B cell (primary cell): ENCODE data around the gene LIPC. TPM values are rescaled to one million over a fixed set of nuclear protein-coding genes. Genes with fewer than 3 reads are reported as not detected.

Experiments used
- ATAC-seq: fragments of 200-7000 bp; cut with Tn5 transposase; one replicate; pipeline ENCODE4 v1.10.0; 2021; ENCODE audit warnings: low read depth, mild to moderate bottlenecking, moderate number of reproducible peaks, moderate library complexity
- CTCF ChIA-PET: fragments of 350-600 bp; sonication (Branson Sonifier 250); formaldehyde crosslinking; loops from one replicate; lab custom pipeline; 2021; ENCODE audit warnings: antibody characterized with exemption, inconsistent platforms; lab: Charles Lee
- POLR2A ChIA-PET: fragments of 350-600 bp; sonication (Branson Sonifier 250); formaldehyde crosslinking; loops from one replicate; lab custom pipeline; 2021; ENCODE audit warnings: antibody characterized with exemption; lab: Charles Lee
- DNase-seq: peaks from one replicate; pipeline ENCODE4 v3.0.0; 2013
- H2AFZ ChIP-seq: 2 replicates; pipeline ENCODE4 v1.6.1; 2012; ENCODE audit warnings: mild to moderate bottlenecking, low read depth, low read length; ENCODE audit not compliant: insufficient read depth, poor library complexity, severe bottlenecking
- H3K27ac ChIP-seq, 2 donors: 1 replicate in 1 of 2; 2 replicates in 1 of 2; pipeline ENCODE4 v1.5.1; 2012 to 2013; ENCODE audit warnings: low read length in 2 of 2, mild to moderate bottlenecking in 2 of 2, moderate library complexity in 1 of 2
- H3K27me3 ChIP-seq, 4 experiments: fragments of 200-600 bp in 1 of 4; sonication (generic) in 1 of 4; replicated peaks in 1 of 4; 1 replicate in 2 of 4; 2 replicates in 2 of 4; pipeline versions ENCODE4 v1.6.1 to v1.7.0; 2013 to 2016; ENCODE audit warnings: low read length in 3 of 4, mild to moderate bottlenecking in 2 of 4, mixed read lengths in 1 of 4, moderate library complexity in 1 of 4; ENCODE audit not compliant: insufficient read depth in 4 of 4, control insufficient read depth in 3 of 4; ENCODE audit errors: control extremely low read depth in 1 of 4
- H3K36me3 ChIP-seq, 2 experiments: replicated peaks in 1 of 2; 1 replicate in 1 of 2; 2 replicates in 1 of 2; pipeline versions ENCODE4 v1.6.1 to v1.7.1; 2013; ENCODE audit warnings: low read length in 1 of 2; ENCODE audit not compliant: insufficient read depth in 2 of 2, control insufficient read depth in 1 of 2; ENCODE audit errors: control extremely low read depth in 1 of 2, extremely low read depth in 1 of 2
- H3K4me1 ChIP-seq, 2 donors: fragments of 200-600 bp in 1 of 2; sonication (generic) in 1 of 2; 1 replicate in 1 of 2; 2 replicates in 1 of 2; pipeline versions ENCODE4 v1.5.1 to v1.6.1; 2013 to 2017; ENCODE audit warnings: low read length in 2 of 2; ENCODE audit not compliant: control insufficient read depth in 2 of 2, insufficient read depth in 2 of 2
- H3K4me2 ChIP-seq: replicated peaks from 2 replicates; pipeline ENCODE3; 2012; ENCODE audit warnings: mild to moderate bottlenecking, low read depth, low read length; ENCODE audit not compliant: poor library complexity, severe bottlenecking
- H3K4me3 ChIP-seq, 5 experiments: fragments of 200-600 bp in 1 of 5; sonication (generic) in 1 of 5; 1 replicate in 3 of 5; 2 replicates in 2 of 5; pipeline versions ENCODE4 v1.5.1 to v1.7.0; 2011 to 2016; ENCODE audit warnings: low read length in 4 of 5, mild to moderate bottlenecking in 4 of 5, low read depth in 2 of 5, control low read depth in 1 of 5, moderate library complexity in 1 of 5; ENCODE audit not compliant: insufficient read depth in 1 of 5; ENCODE audit errors: control extremely low read depth in 1 of 5, extremely low read depth in 1 of 5
- H3K79me2 ChIP-seq: fragments of 200-600 bp; sonication (generic); one replicate; pipeline ENCODE4 v1.6.0; 2016; ENCODE audit warnings: low read length; ENCODE audit not compliant: control insufficient read depth, insufficient read depth
- H3K9ac ChIP-seq: fragments of 200-600 bp; sonication (generic); 2 replicates; pipeline ENCODE4 v1.6.1; 2017; ENCODE audit warnings: mild to moderate bottlenecking, low read length, moderate library complexity
- H3K9me3 ChIP-seq, 3 donors: one replicate each; pipeline versions ENCODE4 v1.6.1 to v1.7.1; 2013; ENCODE audit warnings: low read length in 2 of 3; ENCODE audit not compliant: control insufficient read depth in 2 of 3, insufficient read depth in 1 of 3; ENCODE audit errors: control extremely low read depth in 1 of 3
- H4K20me1 ChIP-seq: 2 replicates; pipeline ENCODE4 v1.6.0; 2012; ENCODE audit warnings: mild to moderate bottlenecking, low read length; ENCODE audit not compliant: insufficient read depth, control insufficient read depth, poor library complexity, severe bottlenecking
- H3K27ac Mint-ChIP-seq: one replicate; pipeline ENCODE4 v1.8.0; 2021; ENCODE audit warnings: mixed read lengths
- H3K27me3 Mint-ChIP-seq: one replicate; pipeline ENCODE4 v1.8.0; 2021; ENCODE audit warnings: mixed read lengths
- H3K4me1 Mint-ChIP-seq: one replicate; pipeline ENCODE4 v1.8.0; 2021; ENCODE audit warnings: mixed read lengths
- H3K4me3 Mint-ChIP-seq: one replicate; pipeline ENCODE4 v1.8.0; 2021; ENCODE audit warnings: mixed read lengths
- H3K9me3 Mint-ChIP-seq: one replicate; pipeline ENCODE4 v1.8.0; 2022; ENCODE audit warnings: mixed read lengths; ENCODE audit not compliant: insufficient read depth
- EZH2 ChIP-seq: IDR thresholded peaks from 2 replicates; pipeline ENCODE4 v1.6.1; 2012; ENCODE audit warnings: borderline replicate concordance, low read depth, mild to moderate bottlenecking, moderate library complexity, low read length; ENCODE audit not compliant: insufficient read depth, poor library complexity, severe bottlenecking
- WGBS: methylation state at CpG from one replicate; pipeline ENCODE4 v1.1.5; 2013; ENCODE audit warnings: missing lambda C conversion rate; ENCODE audit not compliant: insufficient coverage; 5-methylcytosine and 5-hydroxymethylcytosine counted together
- intact Hi-C: fragments of 100-400 bp; cut with micrococcal nuclease; formaldehyde crosslinking; loops from one replicate; pipeline ENCODE4 v1.10.0; 2022
- polyA plus RNA-seq: library from polyadenylated mRNA; depleted of rRNA; stranded (reverse); fragments of >200 nt; gene quantifications from 2 replicates; pipeline ENCODE4 v1.2.3, GENCODE V29; 2012
- total RNA-seq, 2 donors: library from RNA; stranded (reverse); fragments of 120-200 nt in 1 of 2; gene quantifications; 1 replicate in 1 of 2; 2 replicates in 1 of 2; pipeline versions ENCODE4 v1.2.3 to v1.2.4, GENCODE V29; 2013 to 2022
- TF ChIP-seq, protein P1 (sequence below): fragments of 200-600 bp; IDR thresholded peaks from one replicate; pipeline ENCODE4 v1.8.0; 2022; ENCODE audit warnings: antibody characterized with exemption, mild to moderate bottlenecking

LIPC gene
- total and polyA plus RNA-seq, 2 donors (not counting 1 experiment from before 2014, with no cell fraction given) = not detected

DNA sequence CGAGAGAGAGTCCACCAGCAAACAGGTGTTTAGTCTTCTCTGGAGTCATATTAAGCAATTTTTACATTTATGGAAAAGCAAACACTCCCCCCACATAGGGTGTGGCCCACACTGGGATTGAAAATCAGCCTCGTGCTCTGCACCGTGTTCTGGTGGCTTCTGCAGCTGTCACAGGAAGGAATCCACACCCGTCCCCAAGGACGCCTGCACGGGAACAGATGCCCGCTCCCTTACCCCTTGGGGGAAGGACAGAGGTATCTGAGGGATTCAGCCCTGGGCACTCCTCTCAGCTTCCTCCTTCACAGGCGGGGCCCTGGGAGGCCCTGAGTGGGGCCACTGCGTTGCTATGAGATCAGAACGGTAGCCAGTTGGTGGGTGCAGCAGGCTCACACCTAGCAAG is 27.8 kb downstream of the LIPC start:
- no peak overlapping the region for H3K4me3 ChIP-seq
- H3K79me2 ChIP-seq = no peaks in the 10 kb centered on the region
- no peak overlapping the region for H2AFZ ChIP-seq
- Mint-ChIP-seq H3K4me3 (no peak overlapping the region), H3K27ac (no peak overlapping the region), H3K9me3 (no peaks in the 10 kb centered on the region), H3K27me3 (peaks cover 41% of the 10 kb centered on the region), H3K4me1 (no peaks in the 10 kb centered on the region)
- no peak for TF ChIP-seq EZH2
- TF ChIP-seq, protein P1, sequence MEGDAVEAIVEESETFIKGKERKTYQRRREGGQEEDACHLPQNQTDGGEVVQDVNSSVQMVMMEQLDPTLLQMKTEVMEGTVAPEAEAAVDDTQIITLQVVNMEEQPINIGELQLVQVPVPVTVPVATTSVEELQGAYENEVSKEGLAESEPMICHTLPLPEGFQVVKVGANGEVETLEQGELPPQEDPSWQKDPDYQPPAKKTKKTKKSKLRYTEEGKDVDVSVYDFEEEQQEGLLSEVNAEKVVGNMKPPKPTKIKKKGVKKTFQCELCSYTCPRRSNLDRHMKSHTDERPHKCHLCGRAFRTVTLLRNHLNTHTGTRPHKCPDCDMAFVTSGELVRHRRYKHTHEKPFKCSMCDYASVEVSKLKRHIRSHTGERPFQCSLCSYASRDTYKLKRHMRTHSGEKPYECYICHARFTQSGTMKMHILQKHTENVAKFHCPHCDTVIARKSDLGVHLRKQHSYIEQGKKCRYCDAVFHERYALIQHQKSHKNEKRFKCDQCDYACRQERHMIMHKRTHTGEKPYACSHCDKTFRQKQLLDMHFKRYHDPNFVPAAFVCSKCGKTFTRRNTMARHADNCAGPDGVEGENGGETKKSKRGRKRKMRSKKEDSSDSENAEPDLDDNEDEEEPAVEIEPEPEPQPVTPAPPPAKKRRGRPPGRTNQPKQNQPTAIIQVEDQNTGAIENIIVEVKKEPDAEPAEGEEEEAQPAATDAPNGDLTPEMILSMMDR = no peak
- no peak overlapping the region for H3K9ac ChIP-seq
- ChIA-PET POLR2A (no interaction called here), CTCF (no interaction called here)
- no peak overlapping the region for H3K27ac ChIP-seq
- no peaks in the 10 kb centered on the region for H4K20me1 ChIP-seq
- 4% methylated on average over 9 of the region's 10 CpGs for WGBS
- no peaks in the 10 kb centered on the region for H3K9me3 ChIP-seq
- ATAC-seq = no peak
- peaks cover 0 to 3% (median 0%) of the 10 kb centered on the region in 4 experiments for H3K27me3 ChIP-seq
- H3K36me3 ChIP-seq = no peaks in the 10 kb centered on the region
- intact Hi-C loops = no loop called here
- no peak for DNase-seq
- no peak overlapping the region for H3K4me2 ChIP-seq
- peaks cover 0 to 5% of the 10 kb centered on the region in 2 donors for H3K4me1 ChIP-seq

DNA sequence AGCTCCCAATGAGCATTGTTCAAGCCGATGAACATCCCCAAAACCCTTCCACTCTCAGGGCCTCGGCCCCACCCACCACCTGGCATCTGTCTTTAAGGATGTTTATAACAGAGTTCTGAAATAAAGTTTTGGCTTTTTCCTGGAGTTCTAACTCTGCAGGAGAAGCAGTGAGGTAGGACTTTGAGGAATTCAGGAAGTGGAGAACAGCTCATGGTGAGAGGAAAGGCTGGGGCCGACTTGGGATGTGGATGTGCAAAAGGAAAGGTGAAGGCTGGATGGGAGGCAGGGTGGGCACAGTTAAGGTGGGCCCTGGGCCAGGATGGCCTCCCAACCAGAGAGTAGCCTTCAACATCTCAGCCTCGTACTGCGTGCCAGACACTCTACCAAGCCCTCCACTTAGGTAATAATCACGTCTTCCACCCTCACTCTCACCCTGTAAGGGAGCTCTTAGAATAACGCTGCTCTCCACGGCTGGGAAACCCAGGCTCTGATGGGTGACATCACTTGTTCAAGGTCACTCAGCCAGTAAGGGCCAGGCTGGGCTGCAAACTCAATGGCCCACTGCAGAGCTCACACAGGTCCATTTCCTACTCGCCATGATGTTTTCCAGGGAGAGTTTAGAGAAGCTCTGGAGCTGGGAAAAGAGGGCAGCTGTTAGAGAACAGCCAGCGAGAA is 28.5 kb downstream of the LIPC start:
- H3K4me3 ChIP-seq = no peak overlapping the region
- Mint-ChIP-seq H3K27ac (no peak overlapping the region), H3K4me3 (no peak overlapping the region), H3K9me3 (no peaks in the 10 kb centered on the region), H3K27me3 (peaks cover 41% of the 10 kb centered on the region), H3K4me1 (no peaks in the 10 kb centered on the region)
- H4K20me1 ChIP-seq = no peaks in the 10 kb centered on the region
- ATAC-seq (no peak), DNase-seq (no peak)
- no peak overlapping the region for H3K4me2 ChIP-seq
- peaks cover 0 to 5% of the 10 kb centered on the region in 2 donors for H3K4me1 ChIP-seq
- no peaks in the 10 kb centered on the region for H3K79me2 ChIP-seq
- peaks cover 0 to 3% (median 0%) of the 10 kb centered on the region in 4 experiments for H3K27me3 ChIP-seq
- TF ChIP-seq EZH2 = no peak
- TF ChIP-seq, protein P1 = no peak
- no peak overlapping the region for H2AFZ ChIP-seq
- H3K36me3 ChIP-seq = no peaks in the 10 kb centered on the region
- intact Hi-C loops = no loop called here
- 95% methylated on average over 8 of the region's 10 CpGs for WGBS
- no peak overlapping the region for H3K9ac ChIP-seq
- POLR2A ChIA-PET = no interaction called here
- H3K9me3 ChIP-seq = no peaks in the 10 kb centered on the region
- CTCF ChIA-PET = no interaction called here
- H3K27ac ChIP-seq = no peak overlapping the region
